ENCODE results near the gene PLXNA2.
A peak's percentile ranks its signal among the peaks of the same experiment; 100 is the strongest.

The PLXNA2 gene

DNA sequence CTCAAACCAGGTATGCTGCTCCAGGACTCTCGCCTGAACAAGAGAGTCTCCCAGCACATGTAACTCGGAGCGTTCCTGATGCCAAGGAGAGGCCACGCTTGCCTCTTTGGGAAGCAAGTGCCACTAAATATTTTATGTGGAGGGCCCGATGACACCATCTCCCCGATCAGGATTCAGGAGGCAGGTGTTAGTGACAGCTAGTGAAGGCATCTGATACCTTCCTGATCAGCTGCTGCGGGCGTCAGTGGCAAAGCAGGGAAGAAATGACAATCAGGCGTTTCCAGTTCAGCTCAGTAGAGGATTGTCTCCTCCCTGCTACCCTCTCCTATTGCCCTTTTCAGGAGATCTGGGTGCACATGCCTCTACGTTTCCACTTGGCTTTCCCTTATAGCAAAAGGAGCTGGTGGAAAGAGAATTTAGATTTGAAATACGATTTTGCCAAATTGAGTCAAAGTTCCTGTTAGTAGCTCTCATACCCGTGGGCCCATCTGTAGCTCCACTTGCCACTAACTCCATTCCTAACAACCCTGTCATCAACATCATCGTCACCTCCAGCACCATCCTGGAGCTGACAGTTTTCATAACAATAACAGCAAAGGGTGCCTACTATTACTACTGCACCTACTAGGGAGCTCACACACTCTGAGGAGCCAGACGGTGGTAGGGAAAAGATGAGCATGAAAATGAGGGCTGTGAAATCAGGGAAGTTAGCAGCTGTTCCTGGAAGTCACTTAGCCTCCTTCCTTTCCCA lies 21.6 kb downstream of the PLXNA2 start:
- no peak for DNase-seq

- no peak for DNase-seq
These were observed 22.9 kb downstream of the PLXNA2 start for GRCh38 chr1:208221291-208221622.

DNA sequence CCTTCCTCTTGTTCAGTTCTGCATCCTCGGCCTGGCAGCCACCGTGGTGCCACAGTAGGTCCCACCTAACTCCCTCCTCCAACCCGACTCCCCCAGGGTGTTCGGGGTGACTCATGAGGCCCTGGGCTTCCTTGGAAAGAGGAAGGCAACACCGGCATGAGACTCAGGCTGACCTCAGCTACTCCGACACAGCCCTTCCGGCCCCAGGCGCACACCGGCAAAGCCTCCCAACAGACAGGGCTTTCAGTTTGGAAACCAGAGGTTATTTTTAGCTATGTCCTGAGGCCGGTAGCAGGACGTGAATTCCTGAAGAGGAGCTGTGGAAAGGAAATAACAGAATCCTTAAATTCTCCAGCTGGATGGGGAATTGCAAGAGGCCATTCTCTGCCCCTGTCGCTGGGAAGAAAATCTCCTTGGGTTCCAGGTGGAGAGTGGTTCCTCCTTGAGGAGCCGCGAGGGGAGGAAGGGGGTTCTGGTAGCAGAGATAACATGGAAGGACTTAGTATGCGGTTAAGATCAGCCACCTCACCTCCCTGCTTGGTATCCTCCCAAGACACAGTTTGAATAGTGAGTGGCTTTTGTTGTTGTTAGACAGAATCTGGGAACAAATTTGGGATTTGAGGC lies 24.4 kb downstream of the PLXNA2 start:
- DNase-seq = peak in 1 of 14 donors; percentile 19

GRCh38 chr1:208219098-208219658 lies 25.0 kb downstream of the PLXNA2 start:
- DNase-seq = no peak

GRCh38 chr1:208218237-208219097 lies 25.7 kb downstream of the PLXNA2 start:
- DNase-seq = no peak

DNA sequence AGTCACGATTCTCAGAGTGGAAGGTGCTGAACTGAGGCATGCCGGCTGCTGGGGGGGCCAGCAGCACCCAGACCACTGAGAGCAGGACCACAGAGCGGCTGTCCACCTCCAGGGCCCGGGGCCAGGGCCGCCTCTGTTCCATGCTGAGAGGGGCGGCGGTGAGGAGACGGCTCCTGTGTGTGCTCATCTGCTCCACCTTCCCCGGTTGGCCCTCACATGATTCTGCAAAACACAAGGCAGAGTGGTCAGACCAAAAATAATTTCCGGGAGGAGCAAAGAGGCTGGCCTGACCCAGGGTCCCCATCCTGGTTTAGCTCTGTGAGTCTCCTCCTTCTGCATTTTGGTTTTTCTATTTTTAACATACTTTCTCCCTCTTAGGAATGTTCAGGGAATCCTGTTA lies 26.4 kb downstream of the PLXNA2 start:
- no peak for DNase-seq

- DNase-seq = no peak
These were observed 27.4 kb downstream of the PLXNA2 start for GRCh38 chr1:208216806-208217205.

DNA sequence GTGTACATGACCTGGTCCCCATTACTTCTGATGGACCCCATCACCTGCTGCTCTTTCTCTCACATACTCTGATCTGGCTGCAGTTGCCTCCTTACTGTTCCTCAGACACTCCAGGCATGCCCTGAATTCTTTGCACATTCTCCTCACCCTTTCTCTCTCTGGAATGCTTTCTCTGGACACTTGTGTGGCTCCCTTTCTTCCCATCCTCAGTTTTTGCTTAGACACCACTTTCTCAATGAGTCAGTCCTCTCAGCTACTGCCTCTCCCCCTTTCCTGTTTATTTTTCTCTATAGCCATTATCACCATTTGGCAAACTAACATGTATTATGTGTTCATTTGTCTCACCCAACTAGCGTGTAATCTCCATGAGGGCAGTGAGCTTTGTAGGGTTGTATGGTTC lies 28.1 kb downstream of the PLXNA2 start:
- no peak for DNase-seq

DNA sequence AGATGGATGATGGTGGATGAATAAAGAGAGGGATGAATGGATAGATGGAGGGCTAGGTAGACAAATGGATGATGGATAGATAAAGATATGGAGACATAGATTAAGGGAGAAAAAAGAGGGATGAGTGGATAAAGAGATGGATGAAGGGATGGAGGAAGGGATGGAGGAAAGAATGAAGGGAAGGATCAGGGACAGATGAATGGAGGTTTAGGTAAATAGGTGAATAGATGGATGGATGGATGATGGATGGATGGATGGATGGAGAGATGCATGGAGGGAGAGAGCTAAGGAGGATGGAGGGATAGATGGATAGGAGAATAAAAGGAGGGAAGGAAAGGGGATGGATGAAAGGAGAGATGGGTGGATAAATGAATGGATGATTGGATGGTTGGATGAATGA lies 28.8 kb downstream of the PLXNA2 start:
- no peak for DNase-seq

GRCh38 chr1:208213786-208214185 lies 30.4 kb downstream of the PLXNA2 start:
- DNase-seq = no peak

- DNase-seq = no peak
These were observed 31.3 kb downstream of the PLXNA2 start for GRCh38 chr1:208212893-208213292.

GRCh38 chr1:208211921-208212843 lies 32.0 kb downstream of the PLXNA2 start:
- peak in 1 of 14 donors; percentile 13 for DNase-seq

DNA sequence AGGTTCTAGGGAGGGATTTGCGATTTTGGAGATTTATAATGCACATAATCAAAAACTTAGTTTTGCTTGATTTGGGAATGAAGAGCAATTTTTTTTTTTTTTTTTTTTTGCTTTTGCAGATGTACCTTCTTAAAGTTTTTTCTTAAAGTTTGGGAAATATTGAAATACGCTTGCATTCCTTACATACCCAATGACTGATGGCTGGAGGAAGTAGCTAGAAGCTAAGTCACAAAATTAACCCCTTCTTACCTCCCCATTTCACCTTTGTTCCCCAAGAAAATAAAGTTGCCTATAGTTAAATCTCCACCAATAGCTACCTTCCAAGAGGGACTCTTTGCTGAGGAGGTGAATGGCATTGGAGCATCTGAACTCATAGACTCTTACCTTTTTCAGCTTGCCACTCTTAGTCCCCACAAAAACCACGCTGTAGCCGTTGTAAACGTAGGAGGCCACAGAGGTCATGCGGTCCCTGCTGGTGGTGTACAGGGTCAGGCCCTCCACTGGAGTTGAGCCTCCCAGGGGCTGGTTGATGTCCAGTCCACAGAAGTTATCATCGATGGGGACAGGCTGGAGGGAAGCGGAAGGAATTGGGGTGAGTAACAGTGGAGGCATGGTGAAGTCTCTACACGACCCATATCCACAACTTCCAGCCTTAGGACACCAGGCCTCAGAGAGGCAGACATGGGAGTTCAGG lies 34.1 kb downstream of the PLXNA2 start:
- DNase-seq = no peak

DNA sequence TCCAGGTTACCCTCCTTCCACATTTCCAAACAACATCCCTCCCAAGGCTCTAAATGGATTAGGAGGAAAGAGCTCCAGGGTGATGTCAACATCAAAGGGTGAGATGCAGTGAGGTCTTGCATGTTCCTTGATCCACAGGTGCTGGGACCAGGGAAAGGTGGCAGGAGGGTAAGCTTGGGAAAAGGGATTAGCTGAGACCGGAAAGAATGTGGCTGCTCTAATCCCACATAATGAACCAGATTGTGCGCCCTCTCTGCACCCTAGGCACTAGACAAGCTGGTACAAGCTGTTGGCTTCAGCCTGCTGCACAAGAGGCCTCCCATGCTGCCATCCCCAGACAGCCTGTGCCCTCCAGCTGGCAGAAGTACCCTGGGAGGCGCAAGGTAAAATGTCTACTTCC lies 34.9 kb downstream of the PLXNA2 start:
- DNase-seq = peak in 1 of 14 donors; percentile 69

GRCh38 chr1:208208132-208208487 lies 36.1 kb downstream of the PLXNA2 start:
- DNase-seq = no peak

- peak in 2 of 14 donors; percentile 12 to 22 for DNase-seq
These were observed 36.6 kb downstream of the PLXNA2 start for GRCh38 chr1:208207388-208208131.

GRCh38 chr1:208206092-208206698 lies 38.0 kb downstream of the PLXNA2 start:
- no peak for DNase-seq

- DNase-seq = no peak
These were observed 38.8 kb downstream of the PLXNA2 start for GRCh38 chr1:208205216-208206013.

DNA sequence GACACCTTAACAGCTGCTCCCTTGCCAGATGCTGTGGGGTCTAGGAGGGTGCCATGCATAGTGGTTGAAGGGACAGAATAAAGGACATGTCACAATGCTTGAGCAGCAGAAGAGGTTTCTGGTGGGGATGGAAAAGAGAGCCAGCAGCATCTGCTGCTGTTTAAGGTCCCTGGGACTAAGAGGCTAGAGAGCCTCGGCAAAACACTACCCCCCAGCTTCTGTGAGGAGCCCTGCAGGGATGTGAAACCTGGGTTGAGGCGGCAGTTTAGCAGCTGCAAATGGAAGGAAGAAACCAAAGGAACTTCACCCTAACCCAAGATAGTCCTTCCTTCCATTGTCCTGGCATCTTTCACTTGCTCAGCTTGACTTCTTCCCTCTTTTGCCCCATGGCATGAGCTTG lies 39.4 kb downstream of the PLXNA2 start:
- no peak for DNase-seq

Measured in C1 segment of cervical spinal cord (tissue), 14 donors.